OCI-LY7 (cell line): Measurements from ENCODE around the gene SH2D6. TPM values are rescaled to one million over a fixed set of nuclear protein-coding genes. Genes with fewer than 3 reads are reported as not detected.

ENCODE experiments used
- BruUV-seq: library from RNA; stranded (reverse); fragments of 400-500 nt; replicated peaks from 2 replicates; lab custom pipeline; 2021; lab: Mats Ljungman, UMichigan
- CTCF ChIA-PET: fragments of 300-600 bp; sonication (Branson Sonifier 250); formaldehyde crosslinking; loops from one replicate; lab custom pipeline; 2022; ENCODE audit warnings: antibody characterized with exemption; ENCODE audit not compliant: unreplicated experiment; lab: Charles Lee
- POLR2A ChIA-PET: fragments of 300-600 bp; sonication (Branson Sonifier 250); formaldehyde crosslinking; loops from one replicate; lab custom pipeline; 2022; ENCODE audit warnings: antibody characterized with exemption; lab: Charles Lee
- DNase-seq: peaks from one replicate; pipeline ENCODE4 v3.0.0-alpha.2; 2015; ENCODE audit warnings: low spot score
- H2AFZ ChIP-seq: fragments of 200-600 bp; sonication (generic), shearing (Covaris generic); 2 replicates; pipeline ENCODE4 v1.6.1; 2014; ENCODE audit warnings: mild to moderate bottlenecking, antibody characterized with exemption, low read length, moderate library complexity
- H3K27ac ChIP-seq: fragments of 200-600 bp; sonication (generic); 2 replicates; pipeline ENCODE4 v1.5.1; 2014; ENCODE audit warnings: mixed run types, low read depth, mild to moderate bottlenecking, moderate library complexity, low read length, inconsistent platforms; ENCODE audit not compliant: poor library complexity, severe bottlenecking
- H3K36me3 ChIP-seq: fragments of 200-600 bp; sonication (generic); 2 replicates; pipeline ENCODE4 v1.6.1; 2014; ENCODE audit warnings: mild to moderate bottlenecking, antibody characterized with exemption, low read length, moderate library complexity, mixed read lengths; ENCODE audit not compliant: insufficient read depth
- H3K4me1 ChIP-seq: fragments of 200-600 bp; sonication (generic); 2 replicates; pipeline ENCODE4 v1.5.1; 2014; ENCODE audit warnings: mild to moderate bottlenecking, low read length; ENCODE audit not compliant: insufficient read depth, poor library complexity, severe bottlenecking
- H3K4me2 ChIP-seq: fragments of 200-600 bp; sonication (generic); 2 replicates; pipeline ENCODE4 v1.6.1; 2014; ENCODE audit warnings: mild to moderate bottlenecking, low read length
- H3K4me3 ChIP-seq: fragments of 200-600 bp; sonication (generic); 2 replicates; pipeline ENCODE4 v1.5.1; 2014; ENCODE audit warnings: mild to moderate bottlenecking, low read depth, low read length; ENCODE audit not compliant: poor library complexity, severe bottlenecking
- H3K79me2 ChIP-seq: fragments of 200-600 bp; sonication (generic); 2 replicates; pipeline ENCODE4 v1.6.1; 2016; ENCODE audit warnings: low read depth, mild to moderate bottlenecking, low read length, moderate library complexity, mixed read lengths; ENCODE audit not compliant: insufficient read depth
- H3K9me2 ChIP-seq: fragments of 200-600 bp; sonication (generic); 2 replicates; pipeline ENCODE4 v1.6.1; 2016; ENCODE audit warnings: mild to moderate bottlenecking, low read length, mixed read lengths; ENCODE audit not compliant: insufficient read depth
- H3K9me3 ChIP-seq: fragments of 200-600 bp; sonication (generic); 2 replicates; pipeline ENCODE4 v1.6.1; 2014; ENCODE audit warnings: mild to moderate bottlenecking, mixed run types, low read length, mixed read lengths
- H4K20me1 ChIP-seq: fragments of 200-600 bp; sonication (generic); 2 replicates; pipeline ENCODE4 v1.6.1; 2014; ENCODE audit warnings: mild to moderate bottlenecking, antibody characterized with exemption, low read length, moderate library complexity, mixed read lengths; ENCODE audit not compliant: insufficient read depth
- EZH2phosphoT487 ChIP-seq: fragments of 200-600 bp; sonication (generic); IDR thresholded peaks from 2 replicates; pipeline ENCODE4 v1.6.1; 2018; ENCODE audit warnings: low read depth, borderline replicate concordance, mild to moderate bottlenecking, mixed run types, antibody characterized with exemption, low read length, moderate library complexity, mixed read lengths
- intact Hi-C: fragments of 100-400 bp; cut with micrococcal nuclease; formaldehyde crosslinking; loops from one replicate; pipeline ENCODE4 v1.10.0; 2022; ENCODE audit not compliant: unreplicated experiment
- total RNA-seq, 2 experiments: library from RNA; depleted of rRNA in 1 of 2; stranded (reverse); fragments of >200 nt in 1 of 2; shearing (Covaris generic) in 1 of 2; gene quantifications; 2 replicates each; pipeline ENCODE4 v1.2.3, GENCODE V29; 2014 to 2022
- TF ChIP-seq, protein P1 (sequence below): fragments of 200-600 bp; sonication (generic); conservative IDR thresholded peaks from 2 replicates; pipeline ENCODE4 v1.5.1; 2014; ENCODE audit warnings: mild to moderate bottlenecking, antibody characterized with exemption, low read length, moderate library complexity, mixed read lengths

SH2D6 gene
- total RNA-seq, 2 experiments from 2014 or later = 0.35 to 2.6 TPM

DNA sequence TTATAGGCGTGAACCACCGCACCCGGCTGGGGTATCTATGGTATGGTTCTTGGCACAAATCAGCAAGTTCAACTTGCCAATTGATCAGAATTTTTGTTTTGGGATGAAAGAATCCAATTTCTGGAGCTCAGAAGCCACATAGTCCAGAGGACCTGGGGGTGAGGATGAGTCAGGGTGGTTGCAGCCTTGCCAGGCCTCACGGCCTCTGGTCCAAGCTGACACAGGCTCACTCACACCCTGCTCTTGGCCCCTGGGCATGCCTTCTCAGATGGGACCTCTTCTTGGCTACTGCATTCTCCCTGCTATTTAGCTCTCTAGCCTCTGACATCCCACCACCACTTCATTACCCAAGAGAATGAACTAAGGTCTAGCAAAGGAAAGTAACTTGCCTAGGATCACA is 24.7 kb upstream of the SH2D6 start:
- no peaks in the 10 kb centered on the region for H4K20me1 ChIP-seq
- H2AFZ ChIP-seq = no peak overlapping the region
- TF ChIP-seq, protein P1, sequence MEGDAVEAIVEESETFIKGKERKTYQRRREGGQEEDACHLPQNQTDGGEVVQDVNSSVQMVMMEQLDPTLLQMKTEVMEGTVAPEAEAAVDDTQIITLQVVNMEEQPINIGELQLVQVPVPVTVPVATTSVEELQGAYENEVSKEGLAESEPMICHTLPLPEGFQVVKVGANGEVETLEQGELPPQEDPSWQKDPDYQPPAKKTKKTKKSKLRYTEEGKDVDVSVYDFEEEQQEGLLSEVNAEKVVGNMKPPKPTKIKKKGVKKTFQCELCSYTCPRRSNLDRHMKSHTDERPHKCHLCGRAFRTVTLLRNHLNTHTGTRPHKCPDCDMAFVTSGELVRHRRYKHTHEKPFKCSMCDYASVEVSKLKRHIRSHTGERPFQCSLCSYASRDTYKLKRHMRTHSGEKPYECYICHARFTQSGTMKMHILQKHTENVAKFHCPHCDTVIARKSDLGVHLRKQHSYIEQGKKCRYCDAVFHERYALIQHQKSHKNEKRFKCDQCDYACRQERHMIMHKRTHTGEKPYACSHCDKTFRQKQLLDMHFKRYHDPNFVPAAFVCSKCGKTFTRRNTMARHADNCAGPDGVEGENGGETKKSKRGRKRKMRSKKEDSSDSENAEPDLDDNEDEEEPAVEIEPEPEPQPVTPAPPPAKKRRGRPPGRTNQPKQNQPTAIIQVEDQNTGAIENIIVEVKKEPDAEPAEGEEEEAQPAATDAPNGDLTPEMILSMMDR = no peak
- TF ChIP-seq EZH2phosphoT487 = no peak
- peaks cover 8% of the 10 kb centered on the region for H3K4me1 ChIP-seq
- H3K79me2 ChIP-seq = no peaks in the 10 kb centered on the region
- H3K4me3 ChIP-seq = no peak overlapping the region
- H3K36me3 ChIP-seq = no peaks in the 10 kb centered on the region
- ChIA-PET CTCF (no interaction called here), POLR2A (interaction anchor here (0.6 to 1.0 kb wide), 2 partner anchors 24 to 180 kb away, joined by 3 read pairs; partner anchors contain the start of gene SH2D6)
- no TSS peak for BruUV-seq
- no peak overlapping the region for H3K27ac ChIP-seq
- intact Hi-C loops = no loop called here
- no peak for DNase-seq
- no peaks in the 10 kb centered on the region for H3K9me2 ChIP-seq
- no peak overlapping the region for H3K4me2 ChIP-seq
- no peaks in the 10 kb centered on the region for H3K9me3 ChIP-seq

DNA sequence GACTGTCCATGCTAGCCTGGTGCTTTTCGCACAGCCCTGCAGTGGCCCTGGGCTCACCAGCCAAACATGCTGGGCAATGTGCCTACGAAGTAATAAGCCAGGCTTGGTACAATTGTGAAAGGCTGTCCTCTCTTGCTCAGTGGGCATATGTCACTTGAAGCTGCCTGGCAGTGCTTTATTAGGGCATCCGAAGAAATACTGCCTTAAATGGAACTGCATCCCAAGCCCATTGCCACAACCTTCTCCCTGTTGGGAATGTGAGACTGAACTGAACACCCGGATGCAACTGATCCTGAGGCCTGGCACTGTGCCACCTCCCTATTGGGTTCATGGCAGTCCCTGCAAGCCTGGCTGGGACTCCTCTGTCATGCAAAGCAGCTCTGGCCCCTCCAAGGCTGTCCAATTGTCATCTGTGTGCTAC is 24.2 kb upstream of the SH2D6 start:
- Histone ChIP-seq H3K9me3 (no peaks in the 10 kb centered on the region), H3K9me2 (no peaks in the 10 kb centered on the region), H3K36me3 (no peaks in the 10 kb centered on the region), H3K27ac (no peak overlapping the region), H2AFZ (no peak overlapping the region), H3K4me3 (no peak overlapping the region), H3K4me2 (no peak overlapping the region), H3K4me1 (peaks cover 8% of the 10 kb centered on the region), H3K79me2 (no peaks in the 10 kb centered on the region), H4K20me1 (no peaks in the 10 kb centered on the region)
- TF ChIP-seq, protein P1 = no peak
- no peak for TF ChIP-seq EZH2phosphoT487
- no TSS peak for BruUV-seq
- DNase-seq = no peak
- CTCF ChIA-PET = no interaction called here
- intact Hi-C loops = no loop called here
- POLR2A ChIA-PET = interaction anchor here (0.6 kb wide), 1 partner anchor 1268 kb away, joined by 3 read pairs; no protein-coding TSS in a partner anchor

DNA sequence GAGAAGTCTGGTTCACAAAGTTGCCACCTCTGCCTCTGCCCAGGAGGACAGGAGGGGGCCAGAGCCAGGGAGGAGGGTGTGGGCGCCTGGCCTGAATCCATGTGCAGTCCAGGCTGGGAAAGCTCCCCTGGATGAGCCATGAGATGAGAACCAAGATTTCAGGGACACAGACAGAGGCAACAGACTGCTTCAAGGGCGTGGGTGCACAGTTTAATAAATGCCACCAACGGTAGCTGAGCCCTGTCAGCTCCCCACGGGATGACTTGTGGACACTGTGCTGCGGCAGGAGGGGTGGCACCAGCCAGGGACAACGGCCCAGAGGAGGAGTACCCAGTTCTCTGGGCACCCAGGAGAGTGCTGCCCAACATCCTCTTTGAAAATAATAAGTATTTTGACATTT is 23.5 kb upstream of the SH2D6 start:
- intact Hi-C loops = no loop called here
- Histone ChIP-seq H3K36me3 (no peaks in the 10 kb centered on the region), H3K4me3 (no peak overlapping the region), H3K27ac (no peak overlapping the region), H3K9me2 (no peaks in the 10 kb centered on the region), H2AFZ (no peak overlapping the region), H3K79me2 (no peaks in the 10 kb centered on the region), H3K4me2 (no peak overlapping the region), H4K20me1 (no peaks in the 10 kb centered on the region), H3K9me3 (no peaks in the 10 kb centered on the region), H3K4me1 (peaks cover 8% of the 10 kb centered on the region)
- ChIA-PET POLR2A (interaction anchor here (0.6 kb wide), 1 partner anchor 13 kb away, joined by 5 read pairs; no protein-coding TSS in a partner anchor), CTCF (interaction anchor here (0.6 kb wide), 1 partner anchor 22 kb away, joined by 6 read pairs; no protein-coding TSS in a partner anchor)
- DNase-seq = no peak
- no peak for TF ChIP-seq EZH2phosphoT487
- TF ChIP-seq, protein P1 = no peak
- no TSS peak for BruUV-seq
